OCI-LY7 (cell line): ENCODE results near the gene B4GAT1. TPM values are rescaled to one million over a fixed set of nuclear protein-coding genes. Genes with fewer than 3 reads are reported as not detected.
"Not testable (repeated sequence)": the region's sequence is repeated elsewhere in the genome, so short reads cannot be mapped to it uniquely, and the experiment has no call there.

Experiments used
- BruUV-seq: library from RNA; stranded (reverse); fragments of 400-500 nt; replicated peaks from 2 replicates; lab custom pipeline; 2021; lab: Mats Ljungman, UMichigan
- CTCF ChIA-PET: fragments of 300-600 bp; sonication (Branson Sonifier 250); formaldehyde crosslinking; loops from one replicate; lab custom pipeline; 2022; ENCODE audit warnings: antibody characterized with exemption; ENCODE audit not compliant: unreplicated experiment; lab: Charles Lee
- POLR2A ChIA-PET: fragments of 300-600 bp; sonication (Branson Sonifier 250); formaldehyde crosslinking; loops from one replicate; lab custom pipeline; 2022; ENCODE audit warnings: antibody characterized with exemption; lab: Charles Lee
- DNase-seq: peaks from one replicate; pipeline ENCODE4 v3.0.0-alpha.2; 2015; ENCODE audit warnings: low spot score
- H2AFZ ChIP-seq: fragments of 200-600 bp; sonication (generic), shearing (Covaris generic); 2 replicates; pipeline ENCODE4 v1.6.1; 2014; ENCODE audit warnings: mild to moderate bottlenecking, antibody characterized with exemption, low read length, moderate library complexity
- H3K27ac ChIP-seq: fragments of 200-600 bp; sonication (generic); 2 replicates; pipeline ENCODE4 v1.5.1; 2014; ENCODE audit warnings: mixed run types, low read depth, mild to moderate bottlenecking, moderate library complexity, low read length, inconsistent platforms; ENCODE audit not compliant: poor library complexity, severe bottlenecking
- H3K36me3 ChIP-seq: fragments of 200-600 bp; sonication (generic); 2 replicates; pipeline ENCODE4 v1.6.1; 2014; ENCODE audit warnings: mild to moderate bottlenecking, antibody characterized with exemption, low read length, moderate library complexity, mixed read lengths; ENCODE audit not compliant: insufficient read depth
- H3K4me1 ChIP-seq: fragments of 200-600 bp; sonication (generic); 2 replicates; pipeline ENCODE4 v1.5.1; 2014; ENCODE audit warnings: mild to moderate bottlenecking, low read length; ENCODE audit not compliant: insufficient read depth, poor library complexity, severe bottlenecking
- H3K4me2 ChIP-seq: fragments of 200-600 bp; sonication (generic); 2 replicates; pipeline ENCODE4 v1.6.1; 2014; ENCODE audit warnings: mild to moderate bottlenecking, low read length
- H3K4me3 ChIP-seq: fragments of 200-600 bp; sonication (generic); 2 replicates; pipeline ENCODE4 v1.5.1; 2014; ENCODE audit warnings: mild to moderate bottlenecking, low read depth, low read length; ENCODE audit not compliant: poor library complexity, severe bottlenecking
- H3K79me2 ChIP-seq: fragments of 200-600 bp; sonication (generic); 2 replicates; pipeline ENCODE4 v1.6.1; 2016; ENCODE audit warnings: low read depth, mild to moderate bottlenecking, low read length, moderate library complexity, mixed read lengths; ENCODE audit not compliant: insufficient read depth
- H3K9me2 ChIP-seq: fragments of 200-600 bp; sonication (generic); 2 replicates; pipeline ENCODE4 v1.6.1; 2016; ENCODE audit warnings: mild to moderate bottlenecking, low read length, mixed read lengths; ENCODE audit not compliant: insufficient read depth
- H3K9me3 ChIP-seq: fragments of 200-600 bp; sonication (generic); 2 replicates; pipeline ENCODE4 v1.6.1; 2014; ENCODE audit warnings: mild to moderate bottlenecking, mixed run types, low read length, mixed read lengths
- H4K20me1 ChIP-seq: fragments of 200-600 bp; sonication (generic); 2 replicates; pipeline ENCODE4 v1.6.1; 2014; ENCODE audit warnings: mild to moderate bottlenecking, antibody characterized with exemption, low read length, moderate library complexity, mixed read lengths; ENCODE audit not compliant: insufficient read depth
- CTCF ChIP-seq: fragments of 200-600 bp; sonication (generic); conservative IDR thresholded peaks from 2 replicates; pipeline ENCODE4 v1.5.1; 2014; ENCODE audit warnings: mild to moderate bottlenecking, antibody characterized with exemption, low read length, moderate library complexity, mixed read lengths
- EZH2phosphoT487 ChIP-seq: fragments of 200-600 bp; sonication (generic); IDR thresholded peaks from 2 replicates; pipeline ENCODE4 v1.6.1; 2018; ENCODE audit warnings: low read depth, borderline replicate concordance, mild to moderate bottlenecking, mixed run types, antibody characterized with exemption, low read length, moderate library complexity, mixed read lengths
- intact Hi-C: fragments of 100-400 bp; cut with micrococcal nuclease; formaldehyde crosslinking; loops from one replicate; pipeline ENCODE4 v1.10.0; 2022; ENCODE audit not compliant: unreplicated experiment
- total RNA-seq, 2 experiments: library from RNA; depleted of rRNA in 1 of 2; stranded (reverse); fragments of >200 nt in 1 of 2; shearing (Covaris generic) in 1 of 2; gene quantifications; 2 replicates each; pipeline ENCODE4 v1.2.3, GENCODE V29; 2014 to 2022

The B4GAT1 gene
- total RNA-seq, 2 experiments from 2014 or later = 9.8 to 11.7 TPM

- no peaks in the 10 kb centered on the region for H3K36me3 ChIP-seq
- no peaks in the 10 kb centered on the region for H3K79me2 ChIP-seq
- H4K20me1 ChIP-seq = no peaks in the 10 kb centered on the region
- no peaks in the 10 kb centered on the region for H3K9me3 ChIP-seq
- intact Hi-C loops = loop anchor here (1.0 to 5.0 kb wide), 4 partner anchors 16 to 77 kb away; partner anchors contain the start of genes B4GAT1, BRMS1 and SLC29A2
- H2AFZ ChIP-seq = peak overlapping the region; percentile 70
- ChIA-PET POLR2A (interaction anchor here (0.6 to 3.6 kb wide), 15 partner anchors 8 to 510 kb away, joined by 3 to 13 read pairs (median 4); partner anchors contain the start of genes BRMS1, RAB1B and YIF1A), CTCF (interaction anchor here (0.5 to 2.5 kb wide), 11 partner anchors 10 to 1090 kb away, joined by 3 to 7 read pairs (median 3); partner anchors contain the start of genes B4GAT1, RIN1 and YIF1A)
- H3K4me3 ChIP-seq = peak overlapping the region; percentile 70
- peak; percentile 98 for DNase-seq
- H3K4me1 ChIP-seq = peaks cover 18% of the 10 kb centered on the region
- BruUV-seq = no TSS peak
- no peaks in the 10 kb centered on the region for H3K9me2 ChIP-seq
- TF ChIP-seq EZH2phosphoT487 (no peak), CTCF (peak; percentile 99)
- H3K27ac ChIP-seq = peak overlapping the region; percentile 72
- H3K4me2 ChIP-seq = peak overlapping the region; percentile 89
Measured at GRCh38 chr11:66311965-66312548, 35.4 kb downstream of the B4GAT1 start.

GRCh38 chr11:66311470-66311964, 35.9 kb downstream of the B4GAT1 start:
- H3K79me2 ChIP-seq = no peaks in the 10 kb centered on the region
- no peaks in the 10 kb centered on the region for H3K9me3 ChIP-seq
- H4K20me1 ChIP-seq = no peaks in the 10 kb centered on the region
- H3K4me1 ChIP-seq = peaks cover 14% of the 10 kb centered on the region
- no peaks in the 10 kb centered on the region for H3K36me3 ChIP-seq
- CTCF ChIA-PET = interaction anchor here (0.5 to 2.5 kb wide), 7 partner anchors 12 to 1091 kb away, joined by 3 to 7 read pairs (median 3); partner anchors contain the start of genes B4GAT1 and YIF1A
- intact Hi-C loops = loop anchor here (1.0 to 5.0 kb wide), 2 partner anchors 36 to 78 kb away; partner anchors contain the start of genes B4GAT1 and BRMS1
- BruUV-seq = no TSS peak
- H3K27ac ChIP-seq = peak overlapping the region; percentile 72
- no peaks in the 10 kb centered on the region for H3K9me2 ChIP-seq
- POLR2A ChIA-PET = interaction anchor here (0.6 to 3.6 kb wide), 8 partner anchors 8 to 43 kb away, joined by 3 to 13 read pairs (median 4); partner anchors contain the start of genes RAB1B and YIF1A
- H3K4me3 ChIP-seq = peak overlapping the region; percentile 70
- no peak for DNase-seq
- H3K4me2 ChIP-seq = peak overlapping the region; percentile 89
- H2AFZ ChIP-seq = peak overlapping the region; percentile 70
- TF ChIP-seq EZH2phosphoT487 (no peak), CTCF (no peak)

- not testable (repeated sequence) for BruUV-seq, H3K27ac ChIP-seq, H3K4me2 ChIP-seq, H4K20me1 ChIP-seq, H3K9me2 ChIP-seq, DNase-seq, H3K79me2 ChIP-seq, H3K36me3 ChIP-seq, H3K9me3 ChIP-seq, H2AFZ ChIP-seq, H3K4me3 ChIP-seq
- ChIA-PET POLR2A (interaction anchor here (0.6 to 3.6 kb wide), 6 partner anchors 9 to 43 kb away, joined by 3 to 13 read pairs (median 4); partner anchors contain the start of genes RAB1B and YIF1A), CTCF (interaction anchor here (0.6 to 2.5 kb wide), 4 partner anchors 12 to 75 kb away, joined by 3 to 7 read pairs (median 5); partner anchors contain the start of gene B4GAT1)
- intact Hi-C loops = loop anchor here (1.0 to 5.0 kb wide), 2 partner anchors 36 to 78 kb away; partner anchors contain the start of genes B4GAT1 and BRMS1
- H3K4me1 ChIP-seq = peaks cover 14% of the 10 kb centered on the region
Measured at GRCh38 chr11:66310803-66311440, 36.5 kb downstream of the B4GAT1 start.
